Brain microvascular endothelial cell (primary cell): ENCODE results near the gene AKIRIN2.

ENCODE experiments used
- DNase-seq: peaks from one replicate; pipeline ENCODE4 v3.0.0-alpha.2; 2020
- H3K27ac ChIP-seq: fragments of 250-450 bp; sonication (Bioruptor Pico); 2 replicates; pipeline ENCODE4 v1.5.1; 2020; ENCODE audit warnings: mild to moderate bottlenecking, moderate library complexity
- H3K27me3 ChIP-seq: fragments of 250-450 bp; sonication (Bioruptor Pico); replicated peaks from 2 replicates; pipeline ENCODE4 v1.5.1; 2020; ENCODE audit warnings: mild to moderate bottlenecking
- H3K36me3 ChIP-seq: fragments of 250-450 bp; sonication (Bioruptor Pico); replicated peaks from 2 replicates; pipeline ENCODE4 v1.5.1; 2020; ENCODE audit warnings: mild to moderate bottlenecking
- H3K4me3 ChIP-seq: 2 replicates; pipeline ENCODE4 v1.5.1; 2011; ENCODE audit warnings: low read depth, mild to moderate bottlenecking, control low read depth, low read length, moderate library complexity
- in situ Hi-C: cut with HindIII; loops from 2 replicates; pipeline ENCODE4 v1.10.0; 2017; ENCODE audit warnings: low sequenced_read_pairs, low pct_ligation_motif_present
- TF ChIP-seq, protein P1 (sequence below): IDR thresholded peaks from 2 replicates; pipeline ENCODE4 v1.5.1; 2011; ENCODE audit warnings: low read depth, mild to moderate bottlenecking, moderate library complexity, low read length, control low read depth, inconsistent platforms; ENCODE audit errors: missing control alignments

The AKIRIN2 gene

DNA sequence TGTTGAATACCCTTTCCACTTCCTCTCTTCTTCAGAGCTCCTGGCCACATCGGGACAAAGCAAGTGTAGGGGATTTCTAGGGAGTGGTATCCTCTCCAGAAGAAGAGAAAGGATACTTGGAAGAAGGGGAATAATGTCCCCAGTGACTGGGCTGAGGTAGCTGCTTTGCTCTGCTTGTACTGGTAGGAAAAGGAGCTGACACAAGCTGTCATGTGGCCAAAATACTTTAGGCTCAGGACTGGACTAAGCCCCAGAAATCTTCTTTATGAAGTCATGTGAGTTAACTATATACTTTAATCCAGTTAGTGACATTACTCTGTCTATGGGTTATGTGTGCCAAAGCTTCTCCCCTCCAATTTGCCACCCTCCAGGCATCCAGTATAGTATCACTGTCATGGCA is 40.5 kb downstream of the AKIRIN2 start:
- Histone ChIP-seq H3K36me3 (no peaks in the 10 kb centered on the region), H3K4me3 (no peak overlapping the region), H3K27me3 (no peaks in the 10 kb centered on the region), H3K27ac (no peak overlapping the region)
- in situ Hi-C loops, result no loop called here
- no peak for DNase-seq
- TF ChIP-seq, protein P1, sequence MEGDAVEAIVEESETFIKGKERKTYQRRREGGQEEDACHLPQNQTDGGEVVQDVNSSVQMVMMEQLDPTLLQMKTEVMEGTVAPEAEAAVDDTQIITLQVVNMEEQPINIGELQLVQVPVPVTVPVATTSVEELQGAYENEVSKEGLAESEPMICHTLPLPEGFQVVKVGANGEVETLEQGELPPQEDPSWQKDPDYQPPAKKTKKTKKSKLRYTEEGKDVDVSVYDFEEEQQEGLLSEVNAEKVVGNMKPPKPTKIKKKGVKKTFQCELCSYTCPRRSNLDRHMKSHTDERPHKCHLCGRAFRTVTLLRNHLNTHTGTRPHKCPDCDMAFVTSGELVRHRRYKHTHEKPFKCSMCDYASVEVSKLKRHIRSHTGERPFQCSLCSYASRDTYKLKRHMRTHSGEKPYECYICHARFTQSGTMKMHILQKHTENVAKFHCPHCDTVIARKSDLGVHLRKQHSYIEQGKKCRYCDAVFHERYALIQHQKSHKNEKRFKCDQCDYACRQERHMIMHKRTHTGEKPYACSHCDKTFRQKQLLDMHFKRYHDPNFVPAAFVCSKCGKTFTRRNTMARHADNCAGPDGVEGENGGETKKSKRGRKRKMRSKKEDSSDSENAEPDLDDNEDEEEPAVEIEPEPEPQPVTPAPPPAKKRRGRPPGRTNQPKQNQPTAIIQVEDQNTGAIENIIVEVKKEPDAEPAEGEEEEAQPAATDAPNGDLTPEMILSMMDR, result no peak

DNA sequence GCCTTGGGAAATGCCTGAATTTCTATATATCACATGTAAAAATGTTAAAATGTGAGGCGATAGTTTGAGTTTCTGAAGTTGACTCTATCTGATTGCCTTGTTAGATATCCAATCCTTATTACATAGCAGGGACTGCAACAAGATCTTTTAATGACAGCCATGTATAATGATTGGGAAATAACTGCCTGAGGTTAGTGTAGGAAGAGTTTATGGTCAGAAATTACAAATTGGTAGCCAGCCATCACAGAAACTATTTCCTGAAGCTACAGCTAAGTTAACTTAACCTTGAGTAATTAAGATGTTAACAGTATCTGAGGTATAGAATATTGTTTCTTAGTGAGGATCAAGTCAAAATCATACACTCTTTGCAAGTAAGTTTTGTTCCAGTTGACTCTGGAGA is 41.0 kb downstream of the AKIRIN2 start:
- TF ChIP-seq, protein P1, result no peak
- in situ Hi-C loops, result no loop called here
- H3K36me3 ChIP-seq, result no peaks in the 10 kb centered on the region
- H3K27ac ChIP-seq, result no peak overlapping the region
- no peak overlapping the region for H3K4me3 ChIP-seq
- DNase-seq, result no peak
- no peaks in the 10 kb centered on the region for H3K27me3 ChIP-seq

DNA sequence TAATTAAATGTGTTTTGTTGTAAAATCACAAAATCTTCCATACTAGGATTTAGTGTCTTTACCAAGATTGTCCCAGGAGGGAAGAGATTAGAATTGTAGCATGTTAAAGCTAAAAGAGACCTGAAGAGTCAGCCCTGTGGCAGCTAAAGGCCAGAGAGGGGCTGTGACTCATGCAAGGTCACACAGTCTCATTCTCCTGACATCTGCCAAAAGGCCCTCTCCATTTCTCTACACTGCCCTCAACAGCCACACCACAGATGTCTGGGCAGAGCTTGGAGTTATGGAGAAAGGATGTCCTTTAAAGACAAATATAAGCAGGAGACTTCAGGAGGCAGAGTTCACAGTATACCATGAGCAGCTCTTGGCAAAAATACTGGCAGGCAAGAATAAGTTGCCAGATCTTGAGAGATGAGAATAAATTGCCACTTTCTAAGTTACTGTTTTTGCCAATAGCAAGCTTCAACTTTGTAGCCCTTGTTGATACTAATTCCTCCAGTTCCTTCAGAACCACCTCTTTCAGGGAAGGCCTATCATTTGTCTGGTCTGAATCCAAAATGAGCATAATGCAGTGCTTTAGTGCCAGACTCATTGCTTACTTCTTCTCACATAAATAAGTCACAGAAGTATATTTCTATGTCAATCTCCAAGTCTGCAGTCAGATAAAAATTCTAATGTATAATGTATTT is 41.7 kb downstream of the AKIRIN2 start:
- no peak overlapping the region for H3K4me3 ChIP-seq
- TF ChIP-seq, protein P1, result no peak
- H3K36me3 ChIP-seq, result no peaks in the 10 kb centered on the region
- in situ Hi-C loops, result no loop called here
- peak; percentile 70 for DNase-seq
- H3K27me3 ChIP-seq, result no peaks in the 10 kb centered on the region
- no peak overlapping the region for H3K27ac ChIP-seq

DNA sequence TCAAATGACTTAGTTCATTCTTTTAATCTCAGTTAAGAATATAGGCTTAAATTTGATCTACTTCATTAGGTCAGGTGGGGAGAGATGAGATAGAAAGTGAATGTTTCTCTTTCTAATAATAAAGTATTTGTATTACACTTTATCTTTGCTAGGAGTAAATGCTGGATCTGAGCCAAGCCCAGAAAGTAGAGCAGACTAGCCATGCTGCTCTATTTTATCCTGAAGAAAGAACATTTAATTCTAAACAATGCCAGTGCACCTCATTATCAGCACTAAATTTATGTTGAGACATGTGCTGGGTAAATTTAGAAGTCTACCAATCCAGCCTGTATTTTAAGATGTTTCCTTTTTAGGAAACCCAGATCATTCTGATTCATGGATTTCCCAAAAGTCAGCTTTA is 43.5 kb downstream of the AKIRIN2 start:
- Histone ChIP-seq H3K4me3 (no peak overlapping the region), H3K36me3 (no peaks in the 10 kb centered on the region), H3K27me3 (no peaks in the 10 kb centered on the region), H3K27ac (no peak overlapping the region)
- TF ChIP-seq, protein P1, result no peak
- in situ Hi-C loops, result no loop called here
- DNase-seq, result no peak

DNA sequence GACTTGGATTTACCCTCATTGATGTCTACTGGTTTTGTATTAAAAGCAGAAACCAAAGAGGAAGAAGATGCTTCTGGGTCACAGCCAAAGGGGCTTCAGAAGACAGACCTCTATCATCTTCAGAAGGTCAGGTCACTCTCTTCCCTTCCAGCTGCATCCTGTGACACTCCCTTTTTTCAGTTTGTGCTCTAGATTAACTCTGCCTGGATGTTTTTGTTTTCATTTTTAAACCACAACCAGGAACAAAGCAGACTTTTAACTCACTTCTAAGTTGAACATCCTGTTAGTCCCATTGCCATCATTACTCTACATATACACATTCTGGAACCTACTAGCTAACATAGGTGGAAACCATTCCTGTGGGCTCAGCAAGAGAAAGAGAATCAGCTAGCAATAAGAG is 45.2 kb downstream of the AKIRIN2 start:
- no peak for DNase-seq

More for the DNA sequence above, 45.2 kb downstream of the AKIRIN2 start:
- in situ Hi-C loops, result no loop called here
- Histone ChIP-seq H3K27me3 (no peaks in the 10 kb centered on the region), H3K4me3 (no peak overlapping the region), H3K27ac (no peak overlapping the region), H3K36me3 (no peaks in the 10 kb centered on the region)
- TF ChIP-seq, protein P1, result no peak
